ENCODE data around the gene ARFGAP3. TPM values are rescaled to one million over a fixed set of nuclear protein-coding genes. Genes with fewer than 3 reads are reported as not detected.

Gene ARFGAP3
- total RNA-seq, 2 experiments from 2014 or later = 31.0 to 33.0 TPM

DNA sequence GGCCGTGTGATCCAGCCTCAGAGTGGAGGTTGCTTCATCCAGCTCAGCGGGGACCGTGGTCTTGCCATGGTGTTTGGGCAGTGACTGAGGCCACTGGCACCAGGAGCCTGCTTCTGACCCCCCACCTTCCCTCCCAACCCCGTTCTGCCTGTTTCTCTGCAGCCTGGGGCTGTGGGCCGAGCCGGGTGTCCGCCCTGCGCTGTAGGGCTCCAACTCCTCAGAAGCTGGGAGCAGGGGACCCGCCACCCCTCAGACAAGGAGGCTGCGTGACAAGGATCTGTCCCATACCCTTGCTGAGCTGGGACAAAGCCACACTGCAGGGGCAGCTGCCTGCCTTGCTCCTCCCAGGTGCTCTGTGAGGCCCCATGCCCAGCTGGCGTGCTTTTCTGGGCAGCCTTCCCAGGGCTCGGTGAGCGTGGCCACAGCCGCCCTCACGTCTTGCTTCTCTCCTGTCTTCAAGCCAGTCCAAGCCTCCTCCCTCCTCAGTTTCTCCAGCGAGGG is 11.7 kb upstream of the ARFGAP3 start:
- ChIA-PET CTCF (interaction anchor here (0.8 to 2.0 kb wide), 7 partner anchors 11 to 191 kb away, joined by 3 to 13 read pairs (median 5); partner anchors contain the start of gene ARFGAP3), POLR2A (no interaction called here)

DNA sequence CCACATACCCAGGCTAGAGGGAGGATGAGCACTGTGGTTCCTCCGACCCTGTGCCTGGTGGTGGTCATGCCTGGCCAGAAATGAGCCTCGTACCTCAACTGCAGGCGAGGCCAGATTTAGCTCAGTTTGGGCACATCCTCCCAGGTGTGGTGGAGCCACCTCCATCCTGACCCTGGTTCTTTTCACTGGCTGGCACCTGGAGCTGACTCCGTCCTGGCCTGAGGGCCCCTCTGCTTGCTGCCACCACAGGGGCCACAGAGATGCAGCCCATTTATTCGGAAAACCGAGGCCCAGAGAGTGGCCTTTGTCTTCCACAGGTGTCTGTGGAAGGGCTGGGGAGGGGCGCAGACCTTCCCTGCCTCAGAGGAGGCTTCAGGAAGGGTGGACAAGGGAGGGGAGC is 9.0 kb upstream of the ARFGAP3 start:
- CTCF ChIA-PET = interaction anchor here (1.3 kb wide), 1 partner anchor 168 kb away, joined by 3 read pairs; no protein-coding TSS in a partner anchor
- POLR2A ChIA-PET = no interaction called here

DNA sequence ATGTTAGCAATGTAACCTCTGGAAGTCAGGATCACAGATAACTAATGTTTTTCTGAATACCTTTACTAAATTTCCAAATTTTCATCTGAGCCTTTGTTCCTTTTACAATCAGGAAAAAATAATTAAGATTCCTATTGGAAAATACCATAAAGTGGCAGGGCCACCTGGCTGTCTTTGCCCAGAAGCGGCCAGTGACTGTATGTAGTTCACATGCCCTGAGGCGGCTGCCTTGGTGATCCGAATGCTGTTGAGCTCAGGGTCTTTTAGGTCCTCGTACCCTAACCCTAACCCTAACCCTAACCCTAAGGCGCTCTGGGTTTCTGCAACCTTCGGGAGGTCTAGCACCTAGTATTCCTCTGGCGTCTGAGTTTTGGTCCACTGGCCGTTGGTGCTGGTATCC is 8.5 kb upstream of the ARFGAP3 start:
- ChIA-PET POLR2A (interaction anchor here (0.6 kb wide), 1 partner anchor 216 kb away, joined by 8 read pairs; the partner anchor contains the start of gene CYB5R3), CTCF (interaction anchor here (1.3 kb wide), 1 partner anchor 168 kb away, joined by 3 read pairs; no protein-coding TSS in a partner anchor)

DNA sequence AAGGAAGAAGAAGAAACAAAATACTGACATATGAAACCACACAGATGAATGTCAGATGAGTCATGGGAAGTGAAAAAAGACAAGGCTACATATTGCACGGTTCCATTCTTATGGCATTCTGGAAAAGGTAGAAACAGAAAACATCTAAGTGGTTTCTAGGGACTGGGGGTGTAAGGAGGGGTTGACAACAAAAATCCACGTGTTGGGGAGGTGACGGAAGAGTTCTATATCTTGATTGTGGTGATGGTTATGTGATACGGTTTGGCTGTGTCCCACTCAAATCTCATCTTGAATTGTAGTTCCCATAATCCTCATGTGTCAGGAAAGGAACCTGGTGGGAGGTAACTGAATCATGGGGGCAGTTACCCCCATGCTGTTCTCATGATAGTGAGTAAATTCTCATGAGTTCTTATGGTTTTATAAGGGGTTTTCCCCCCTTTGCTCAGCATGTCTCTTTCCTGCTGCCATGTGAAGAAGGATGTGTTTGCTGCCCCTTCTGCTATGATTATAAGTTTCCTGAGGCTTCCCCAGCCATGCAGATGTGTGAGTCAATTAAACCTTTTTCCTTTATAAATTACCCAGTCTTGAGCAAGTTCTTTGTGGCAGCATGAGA is 6.4 kb upstream of the ARFGAP3 start:
- POLR2A ChIA-PET = interaction anchor here (0.7 kb wide), 1 partner anchor 194 kb away, joined by 3 read pairs; no protein-coding TSS in a partner anchor
- CTCF ChIA-PET = interaction anchor here (0.6 kb wide), 1 partner anchor 80 kb away, joined by 4 read pairs; no protein-coding TSS in a partner anchor

DNA sequence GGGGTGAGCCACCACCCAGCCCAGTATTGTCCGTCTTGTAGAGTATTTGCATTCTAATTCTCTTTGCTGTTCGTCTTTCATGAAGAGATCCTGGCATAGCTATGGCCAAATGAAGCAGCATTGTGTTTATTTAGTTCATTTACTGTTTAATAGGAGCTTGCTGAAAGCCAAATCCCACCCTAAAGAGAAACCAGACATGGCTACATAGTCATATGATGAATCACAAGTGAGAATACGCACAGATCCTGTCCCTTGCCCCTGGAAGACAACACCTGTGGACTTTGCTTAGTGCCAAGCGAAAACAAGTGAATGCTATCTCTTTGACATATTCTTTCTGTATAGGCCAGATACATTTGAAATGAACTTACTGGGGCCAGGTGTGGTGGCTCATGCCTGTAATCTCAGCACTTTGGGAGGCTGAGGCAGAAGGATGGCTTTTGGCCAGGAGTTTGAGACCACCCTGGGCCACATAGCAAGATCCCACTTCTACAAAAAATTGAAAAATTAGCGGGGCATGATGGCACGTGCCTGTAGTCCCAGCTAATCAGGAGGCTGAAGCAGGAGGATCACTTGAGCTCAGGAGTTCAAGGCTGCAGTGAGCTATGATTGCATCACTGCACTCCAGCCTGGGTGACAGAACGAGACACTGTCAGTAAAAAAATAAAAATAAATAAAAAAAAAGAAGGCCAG is 5.1 kb upstream of the ARFGAP3 start:
- CTCF ChIA-PET = no interaction called here
- POLR2A ChIA-PET = no interaction called here

DNA sequence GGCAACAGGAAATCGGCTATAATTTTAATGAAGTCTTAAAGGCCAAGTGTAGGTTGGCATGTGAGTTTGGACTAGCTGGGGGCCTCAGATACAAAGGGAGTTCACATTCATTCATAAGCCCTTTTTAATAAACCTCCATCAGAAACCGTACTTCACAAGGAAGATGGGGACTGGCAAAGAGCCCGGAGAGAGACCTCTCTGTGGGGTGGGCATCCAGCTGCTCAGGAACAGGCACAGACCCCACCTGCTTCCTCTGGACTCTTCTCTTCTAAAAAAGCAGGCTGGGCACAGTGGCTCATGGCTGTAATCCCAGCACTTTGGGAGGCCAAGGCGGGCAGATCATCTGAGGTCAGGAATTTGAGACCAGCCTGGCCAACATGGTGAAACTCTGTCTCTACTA is 3.9 kb upstream of the ARFGAP3 start:
- POLR2A ChIA-PET = interaction anchor here (0.6 kb wide), 1 partner anchor 66 kb away, joined by 5 read pairs; no protein-coding TSS in a partner anchor
- CTCF ChIA-PET = no interaction called here

DNA sequence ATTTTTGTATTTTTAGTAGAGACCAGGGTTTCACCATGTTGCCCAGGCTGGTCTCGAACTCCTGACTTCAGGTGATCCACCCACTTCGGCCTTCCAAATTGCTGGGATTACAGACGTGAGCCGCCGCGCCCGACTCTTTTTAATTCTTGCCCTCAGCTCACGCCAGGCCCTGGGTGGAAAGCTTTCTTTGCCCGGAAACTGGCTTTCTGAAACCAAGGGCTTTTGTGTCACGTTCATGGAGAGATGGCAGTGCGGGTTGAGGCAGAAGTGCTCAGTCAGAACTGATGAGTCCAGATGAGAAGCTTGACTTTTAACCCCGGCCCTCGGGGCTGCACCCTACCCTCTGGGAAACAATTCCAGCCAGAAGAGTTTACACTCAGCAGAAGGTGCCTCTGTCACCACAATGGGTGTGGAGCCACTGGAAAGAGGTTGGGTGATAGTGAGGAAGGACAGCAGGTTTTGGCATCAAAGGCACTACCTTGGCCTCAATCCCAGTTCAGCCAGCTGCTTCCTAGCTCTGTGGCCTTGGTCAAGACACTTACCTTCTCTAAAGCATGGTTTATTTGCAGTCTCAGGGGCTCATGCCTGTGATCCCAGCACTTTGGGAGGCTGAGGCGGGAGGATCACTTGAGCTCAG is 890 bp upstream of the ARFGAP3 start:
- ChIA-PET CTCF (interaction anchor here (3.4 kb wide), 1 partner anchor 10 kb away, joined by 13 read pairs; no protein-coding TSS in a partner anchor), POLR2A (interaction anchor here (0.8 kb wide), 1 partner anchor 142 kb away, joined by 3 read pairs; no protein-coding TSS in a partner anchor)

DNA sequence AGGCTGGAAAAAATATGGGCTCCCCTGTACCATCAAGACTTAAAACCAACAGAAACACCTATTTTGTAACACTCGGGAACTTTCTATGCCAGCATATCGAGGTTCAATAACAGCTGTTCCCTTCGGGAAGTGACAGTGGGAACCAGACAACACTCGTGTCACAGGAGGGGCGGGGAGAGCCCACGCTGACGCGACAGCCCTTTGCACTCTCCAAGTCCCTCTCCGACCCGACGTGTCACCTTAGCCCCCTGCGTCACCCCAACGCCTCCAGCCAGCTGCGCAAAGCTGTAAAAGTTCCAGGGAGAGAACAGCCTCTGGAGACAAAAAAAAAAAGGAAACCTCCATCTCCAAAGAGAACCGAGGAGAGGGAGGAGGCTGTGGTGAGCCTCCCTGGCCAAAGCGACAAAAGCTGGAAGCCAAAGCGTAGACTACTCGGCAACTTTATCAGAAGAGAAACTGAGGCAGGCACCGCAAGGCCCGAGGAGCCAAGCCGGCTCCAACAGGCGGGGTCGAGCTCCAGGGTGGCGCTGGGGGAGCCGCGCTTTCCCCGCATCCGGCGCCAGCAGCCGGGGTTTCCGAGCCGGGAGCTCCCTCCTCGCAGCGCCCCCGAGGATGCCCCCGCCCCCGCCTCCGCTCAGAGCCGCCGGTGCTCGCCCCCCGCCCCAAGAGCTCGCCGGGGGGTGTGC is 751 bp downstream of the ARFGAP3 start:
- CTCF ChIA-PET = interaction anchor here (0.7 to 3.4 kb wide), 6 partner anchors 11 to 241 kb away, joined by 3 to 13 read pairs (median 4); partner anchors contain the start of gene POLDIP3
- POLR2A ChIA-PET = interaction anchor here (0.5 to 1.5 kb wide), 9 partner anchors 19 to 242 kb away, joined by 3 to 8 read pairs (median 3); partner anchors contain the start of genes PACSIN2 and POLDIP3

DNA sequence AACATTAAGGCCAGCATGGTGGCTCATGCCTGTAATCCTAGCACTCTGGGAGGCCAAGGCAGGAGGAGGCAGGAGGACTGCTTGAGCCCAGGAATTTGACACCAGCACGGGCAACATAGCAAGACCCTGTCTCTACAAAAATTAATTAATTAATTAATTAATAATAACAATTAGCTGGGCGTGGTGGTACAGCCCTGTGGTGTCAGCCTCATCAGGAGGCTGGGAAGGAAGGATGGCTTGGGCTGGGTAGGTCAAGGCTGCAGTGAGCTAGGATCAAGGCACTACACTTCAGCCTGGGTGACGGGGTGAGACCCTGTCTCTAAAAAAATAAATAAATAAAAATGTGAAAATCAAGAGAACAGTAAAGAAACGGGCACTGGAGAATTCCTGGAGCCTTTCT is 1.4 kb downstream of the ARFGAP3 start:
- POLR2A ChIA-PET = interaction anchor here (0.6 to 1.5 kb wide), 4 partner anchors 62 to 185 kb away, joined by 3 to 8 read pairs (median 3); partner anchors contain the start of gene PACSIN2

DNA sequence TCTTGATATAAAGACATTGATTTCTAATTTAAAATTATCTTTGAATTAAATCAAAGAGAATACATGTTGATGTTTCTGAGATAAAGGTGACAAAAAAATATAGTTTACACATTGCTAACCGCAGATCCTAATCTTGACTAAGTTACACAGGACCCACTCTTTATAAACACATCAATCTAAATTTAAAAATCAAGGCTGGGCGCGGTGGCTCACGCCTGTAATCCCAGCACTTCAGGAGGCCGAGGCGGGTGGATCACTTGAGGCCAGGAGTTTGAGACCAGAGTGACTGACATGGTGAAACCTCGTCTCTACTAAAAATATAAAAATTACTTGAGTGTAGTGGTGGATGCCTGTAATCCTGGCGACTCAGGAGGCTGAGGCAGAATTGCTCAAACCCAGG is 1.9 kb downstream of the ARFGAP3 start:
- CTCF ChIA-PET = interaction anchor here (1.5 kb wide), 1 partner anchor 235 kb away, joined by 4 read pairs; no protein-coding TSS in a partner anchor

More for the DNA sequence above, 1.4 kb downstream of the ARFGAP3 start:
- CTCF ChIA-PET = interaction anchor here (0.8 to 3.4 kb wide), 5 partner anchors 12 to 241 kb away, joined by 3 to 13 read pairs (median 4); partner anchors contain the start of gene POLDIP3

DNA sequence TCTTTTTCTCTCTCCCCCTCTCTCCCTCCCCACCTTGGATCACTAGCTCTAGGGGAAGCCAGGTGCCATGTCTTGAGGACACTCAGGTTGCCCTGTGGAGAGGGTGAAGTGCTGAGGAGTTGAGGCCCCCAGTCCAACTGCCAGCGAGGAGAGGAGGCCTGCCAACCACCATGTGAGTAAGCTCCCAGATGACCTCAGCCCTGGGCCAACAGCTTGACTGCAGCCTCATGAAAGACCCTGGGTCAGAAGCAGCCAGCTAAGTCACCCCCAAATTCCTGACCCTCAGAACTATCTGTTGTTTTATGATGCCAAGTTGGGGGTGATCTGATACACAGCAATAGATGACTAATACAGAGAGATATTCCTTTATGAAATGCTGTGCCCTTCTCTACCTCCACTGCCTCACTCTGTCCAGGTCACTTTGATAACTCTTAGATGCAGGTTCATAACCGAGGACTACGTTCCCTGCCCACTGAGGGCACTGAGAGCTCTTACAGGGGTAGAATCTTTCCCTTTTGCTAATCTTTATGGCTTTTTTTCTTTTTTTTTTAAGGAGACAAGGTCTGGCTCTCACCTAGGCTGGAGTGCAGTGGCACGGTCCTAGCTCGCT is 8.0 kb downstream of the ARFGAP3 start:
- ChIA-PET POLR2A (no interaction called here), CTCF (no interaction called here)

More for the DNA sequence above, 1.9 kb downstream of the ARFGAP3 start:
- POLR2A ChIA-PET = no interaction called here

DNA sequence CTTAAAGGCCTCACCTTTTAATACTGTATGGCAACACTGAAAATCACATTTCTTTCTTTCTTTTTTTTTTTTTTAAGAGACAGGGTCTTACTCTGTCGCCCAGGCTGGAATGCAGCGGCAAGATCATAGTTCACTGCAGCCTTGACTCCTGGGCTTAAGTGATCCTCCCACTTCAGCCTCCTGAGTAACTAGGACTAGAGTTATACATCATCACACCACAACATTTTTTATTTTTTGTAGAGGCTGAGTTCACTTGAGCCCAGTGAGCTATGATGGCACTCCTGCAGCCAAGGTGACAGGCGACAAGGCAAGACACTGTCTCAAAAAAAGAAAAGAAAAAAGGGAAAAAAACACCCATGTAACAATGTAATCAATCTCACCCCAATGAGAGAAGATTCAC is 10.0 kb downstream of the ARFGAP3 start:
- POLR2A ChIA-PET = no interaction called here
- CTCF ChIA-PET = no interaction called here

DNA sequence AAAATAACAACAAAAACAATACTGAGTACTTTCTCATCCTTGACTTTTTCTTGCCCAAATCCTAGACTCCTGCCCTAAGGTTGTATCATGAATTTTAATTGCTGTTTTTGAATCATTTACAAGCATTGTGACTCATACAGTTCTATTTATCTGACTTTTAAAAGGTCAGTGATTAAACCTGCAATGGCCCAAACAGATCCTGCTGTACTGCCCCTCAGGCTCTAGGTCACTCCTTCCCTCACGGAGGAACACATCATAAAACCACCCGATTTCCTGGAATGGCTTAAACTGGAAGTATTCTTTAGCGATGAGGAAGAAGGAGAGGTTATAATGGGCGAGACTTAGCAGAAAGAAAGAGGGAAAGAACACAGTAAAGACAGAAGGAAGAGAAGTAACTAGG is 12.3 kb downstream of the ARFGAP3 start:
- CTCF ChIA-PET = interaction anchor here (0.6 kb wide), 1 partner anchor 235 kb away, joined by 3 read pairs; no protein-coding TSS in a partner anchor
- POLR2A ChIA-PET = interaction anchor here (0.6 kb wide), 1 partner anchor 305 kb away, joined by 6 read pairs; no protein-coding TSS in a partner anchor

DNA sequence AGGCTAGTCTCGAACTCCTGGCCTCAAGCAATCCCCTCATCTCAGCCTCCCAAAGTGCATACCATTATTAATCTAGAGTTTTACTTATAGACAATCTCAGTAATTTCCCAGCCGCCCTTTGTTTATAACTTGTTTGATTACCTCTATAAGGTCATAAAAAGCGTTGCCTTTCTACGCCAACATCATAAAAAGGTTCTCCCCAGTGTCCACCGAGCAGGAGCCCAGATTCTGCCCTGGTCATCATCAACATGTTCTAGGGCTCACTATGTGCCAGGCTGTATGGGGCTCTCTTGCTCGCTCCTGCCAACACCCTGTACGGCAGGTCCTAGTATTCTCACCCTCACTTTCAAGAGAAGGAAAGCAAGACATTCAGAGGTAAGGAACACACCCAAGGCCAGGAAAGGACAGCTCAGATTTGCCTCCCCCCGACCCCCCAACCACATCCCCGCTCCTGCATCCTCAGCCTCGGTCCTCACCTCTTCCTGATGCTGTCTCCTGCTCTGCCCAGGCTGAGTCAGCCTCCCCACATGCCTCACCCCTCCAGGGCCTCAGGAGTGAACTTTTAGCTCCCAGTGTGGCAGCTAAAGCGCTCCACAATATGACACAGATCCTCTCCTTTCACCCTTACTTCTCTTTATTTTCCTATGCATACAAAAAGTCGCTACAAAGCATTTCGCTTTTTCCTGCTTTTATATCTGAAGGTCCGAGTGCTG is 14.3 kb downstream of the ARFGAP3 start:
- ChIA-PET POLR2A (interaction anchor here (0.7 kb wide), 1 partner anchor 164 kb away, joined by 3 read pairs; no protein-coding TSS in a partner anchor), CTCF (interaction anchor here (0.8 kb wide), 1 partner anchor 25 kb away, joined by 3 read pairs; no protein-coding TSS in a partner anchor)

DNA sequence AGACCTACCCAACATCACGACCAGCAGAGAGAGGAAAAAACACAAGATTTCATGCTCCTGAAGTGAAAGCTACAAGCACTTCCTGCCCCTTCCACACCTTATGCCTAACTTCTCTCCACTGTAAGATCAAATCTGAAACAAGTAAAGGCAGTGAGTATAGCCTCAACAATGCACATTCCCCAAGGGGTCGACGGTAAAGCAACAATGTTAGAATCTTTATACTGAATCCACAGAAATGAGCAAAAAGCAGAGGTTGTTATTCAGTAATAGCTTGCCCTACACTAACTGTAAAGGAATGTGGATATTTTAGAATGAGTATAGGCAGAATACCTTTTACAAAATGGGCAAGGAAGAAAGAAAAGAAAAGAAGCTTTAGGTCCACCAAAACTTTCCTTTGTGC is 15.6 kb downstream of the ARFGAP3 start:
- POLR2A ChIA-PET = interaction anchor here (1.1 kb wide), 1 partner anchor 192 kb away, joined by 3 read pairs; the partner anchor contains the start of gene CYB5R3

DNA sequence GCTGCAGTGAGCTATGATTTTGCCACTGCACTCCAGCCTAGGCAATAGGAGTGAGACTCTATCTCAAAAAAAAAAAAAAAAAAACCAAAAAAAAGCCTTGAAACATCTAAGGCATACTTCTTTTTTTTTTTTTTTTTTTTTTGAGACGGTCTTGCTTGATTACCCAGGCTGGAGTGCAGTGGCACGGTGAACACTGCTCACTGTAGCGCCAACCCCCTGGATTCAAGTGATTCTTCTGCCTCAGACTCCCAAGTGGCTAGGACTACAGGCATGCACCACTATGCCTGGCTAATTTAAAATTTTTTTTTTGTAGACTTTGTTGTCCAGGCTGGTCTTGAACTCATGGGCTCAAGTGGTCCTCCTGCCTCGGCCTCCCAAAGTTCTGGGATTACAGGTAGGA is 19.5 kb downstream of the ARFGAP3 start:
- ChIA-PET POLR2A (interaction anchor here (0.6 kb wide), 1 partner anchor 19 kb away, joined by 3 read pairs; no protein-coding TSS in a partner anchor), CTCF (interaction anchor here (0.6 kb wide), 1 partner anchor 1169 kb away, joined by 6 read pairs; no protein-coding TSS in a partner anchor)

More for the DNA sequence above, 15.6 kb downstream of the ARFGAP3 start:
- CTCF ChIA-PET = interaction anchor here (0.5 to 0.6 kb wide), 2 partner anchors 62 to 314 kb away, joined by 3 to 4 read pairs; no protein-coding TSS in a partner anchor

DNA sequence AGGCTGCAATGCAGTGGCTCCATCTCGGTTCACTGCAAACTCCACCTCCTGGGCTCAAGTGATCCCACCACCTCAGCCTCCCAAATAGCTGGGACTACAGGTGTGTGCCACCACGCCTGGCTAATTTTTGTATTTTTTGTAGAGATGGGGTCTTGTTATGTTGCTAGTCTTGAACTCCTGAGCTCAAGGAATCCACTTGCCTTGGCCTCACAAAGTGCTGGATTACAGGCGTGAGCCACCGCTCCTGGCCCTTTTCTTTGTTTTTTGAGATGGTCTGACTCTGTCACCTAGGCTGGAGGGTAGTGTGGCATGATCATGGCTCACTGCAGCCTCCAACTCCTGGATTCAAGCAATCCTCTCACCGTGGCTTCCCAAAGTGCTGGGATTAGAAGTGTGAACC is 21.0 kb downstream of the ARFGAP3 start:
- ChIA-PET CTCF (no interaction called here), POLR2A (interaction anchor here (1.2 kb wide), 1 partner anchor 28 kb away, joined by 3 read pairs; no protein-coding TSS in a partner anchor)
